A673 (cell line): ENCODE measurements around the gene CRB2.

Experiments used
- EZH2 ChIP-seq: fragments of 200-600 bp; sonication (generic); IDR thresholded peaks from 2 replicates; pipeline ENCODE4 v1.6.1; 2017; ENCODE audit warnings: borderline replicate concordance, low read depth, mild to moderate bottlenecking, mixed read lengths, antibody characterized with exemption, low read length; ENCODE audit not compliant: poor library complexity, severe bottlenecking
- TF ChIP-seq, protein P1 (sequence below): fragments of 300-800, 200-600 bp; sonication (generic); conservative IDR thresholded peaks from 2 replicates; pipeline ENCODE4 v1.5.1; 2017; ENCODE audit warnings: low read depth, mild to moderate bottlenecking, antibody characterized with exemption, low read length, moderate library complexity, mixed read lengths

DNA sequence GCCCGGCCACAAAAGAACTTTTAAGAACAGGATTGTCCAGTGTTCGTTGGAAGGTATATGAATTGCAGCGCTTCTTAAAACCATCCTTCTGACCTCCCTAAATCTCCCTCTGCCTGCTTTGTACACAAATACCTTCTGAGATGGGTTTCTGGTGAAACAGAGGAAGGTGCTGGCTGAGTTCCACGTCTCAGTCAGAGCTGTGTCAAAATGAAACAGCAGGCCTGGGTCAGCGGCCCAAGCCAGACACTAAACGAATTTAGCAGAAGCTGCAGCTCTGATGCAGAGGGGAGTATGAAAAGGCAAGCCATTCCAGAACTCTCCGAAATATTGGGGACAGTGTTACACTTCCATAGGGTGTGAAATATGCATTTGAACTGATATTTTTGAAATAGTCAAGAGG is 37.8 kb upstream of the CRB2 start:
- TF ChIP-seq, protein P1, sequence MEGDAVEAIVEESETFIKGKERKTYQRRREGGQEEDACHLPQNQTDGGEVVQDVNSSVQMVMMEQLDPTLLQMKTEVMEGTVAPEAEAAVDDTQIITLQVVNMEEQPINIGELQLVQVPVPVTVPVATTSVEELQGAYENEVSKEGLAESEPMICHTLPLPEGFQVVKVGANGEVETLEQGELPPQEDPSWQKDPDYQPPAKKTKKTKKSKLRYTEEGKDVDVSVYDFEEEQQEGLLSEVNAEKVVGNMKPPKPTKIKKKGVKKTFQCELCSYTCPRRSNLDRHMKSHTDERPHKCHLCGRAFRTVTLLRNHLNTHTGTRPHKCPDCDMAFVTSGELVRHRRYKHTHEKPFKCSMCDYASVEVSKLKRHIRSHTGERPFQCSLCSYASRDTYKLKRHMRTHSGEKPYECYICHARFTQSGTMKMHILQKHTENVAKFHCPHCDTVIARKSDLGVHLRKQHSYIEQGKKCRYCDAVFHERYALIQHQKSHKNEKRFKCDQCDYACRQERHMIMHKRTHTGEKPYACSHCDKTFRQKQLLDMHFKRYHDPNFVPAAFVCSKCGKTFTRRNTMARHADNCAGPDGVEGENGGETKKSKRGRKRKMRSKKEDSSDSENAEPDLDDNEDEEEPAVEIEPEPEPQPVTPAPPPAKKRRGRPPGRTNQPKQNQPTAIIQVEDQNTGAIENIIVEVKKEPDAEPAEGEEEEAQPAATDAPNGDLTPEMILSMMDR = no peak
- TF ChIP-seq EZH2 = no peak
